Measurements from ENCODE around the gene BRMS1L. TPM values are rescaled to one million over a fixed set of nuclear protein-coding genes. Genes with fewer than 3 reads are reported as not detected.

Gene BRMS1L
- total and polyA plus RNA-seq, 10 of the 15 experiments (the other 5 are each of a cell fraction or from before 2014, with no cell fraction given) = 5.3 to 26.7 (median 8.3) TPM

- TF ChIP-seq MTA3 (IDR thresholded peaks at IDR 0.05; ENCODE audit: borderline replicate concordance, low read length) (no peak), ATF7 (IDR thresholded peaks at IDR 0.05; ENCODE audit: low read depth) (no peak)
Measured at GRCh38 chr14:35895256-35895655, 69.1 kb downstream of the BRMS1L start (continued).

DNA sequence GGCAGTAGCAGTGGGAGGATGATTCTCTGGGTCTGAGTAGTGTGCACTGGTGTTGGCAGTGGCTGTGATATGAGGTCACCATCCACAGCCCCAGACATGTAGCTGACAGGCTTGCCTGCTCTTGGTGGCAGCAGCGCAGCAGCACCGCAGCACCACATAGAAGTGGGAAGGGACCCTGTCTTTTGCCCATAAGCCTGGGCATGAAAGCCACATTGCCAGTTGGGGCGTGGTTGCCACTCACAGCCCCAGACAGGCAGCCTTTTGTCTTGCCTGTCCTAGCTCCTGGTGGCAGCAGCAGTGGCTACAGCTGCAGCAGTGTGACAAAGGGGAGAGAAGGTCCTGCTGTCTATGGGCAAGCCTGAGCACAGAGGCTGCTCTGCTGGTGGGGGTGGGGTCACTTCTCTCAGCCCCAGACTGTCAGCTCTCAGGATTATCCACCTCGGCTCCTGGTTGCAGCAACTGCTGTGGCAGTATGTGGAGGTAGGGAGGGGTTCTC, 71.5 kb downstream of the BRMS1L start:
- H3K4me3 ChIP-seq = no peak overlapping the region
- H3K4me2 ChIP-seq (ENCODE audit: control insufficient read depth, insufficient read depth) = no peak overlapping the region
- in situ Hi-C loops (cut with MboI) (no loop called here), intact Hi-C loops (cut with micrococcal nuclease; ENCODE audit: unreplicated experiment) (no loop called here)
- DNase-seq (ENCODE audit: low read depth, low spot score) = no peak
- no peaks in the 10 kb centered on the region for H3K36me3 ChIP-seq (ENCODE audit: control insufficient read depth in 2 of 2, insufficient read depth in 2 of 2, low read length in 1 of 2)
- WGBS (ENCODE audit: insufficient coverage, insufficient replicate concordance, low lambda C conversion rate, missing lambda C conversion rate) = 61% methylated on average over 4 of the region's 4 CpGs
- no peaks in the 10 kb centered on the region for H3K4me1 ChIP-seq (ENCODE audit: control insufficient read depth, insufficient read depth, low read length)
- H3K27ac ChIP-seq (ENCODE audit: control insufficient read depth, insufficient read depth) = no peak overlapping the region
- ChIA-PET POLR2A (no interaction called here), SMC1A (ENCODE audit: uncharacterized antibody, unreplicated experiment) (no interaction called here), RAD21 (ENCODE audit: unreplicated experiment) (no interaction called here), CTCF (interaction anchor here (1.4 kb wide), 1 partner anchor 18 kb away, joined by 4 read pairs; no protein-coding TSS in a partner anchor)
- ATAC-seq = no peak; the same call in 2 of the 3 replicates
- no TSS peak for BruUV-seq (replicated peaks)
- no peaks in the 10 kb centered on the region for H4K20me1 ChIP-seq (ENCODE audit: control insufficient read depth, insufficient read depth)
- no peak overlapping the region for H3K9ac ChIP-seq (ENCODE audit: control insufficient read depth, insufficient read depth, low read length)
- no peaks in the 10 kb centered on the region; the same call in 2 of the 3 replicates for H3K9me3 ChIP-seq (replicated peaks; ENCODE audit: control insufficient read depth, insufficient read depth, low read length)
- H3K27me3 ChIP-seq (replicated peaks in 1 of 2; ENCODE audit: control insufficient read depth in 2 of 2, insufficient read depth in 2 of 2, low read length in 1 of 2) = no peaks in the 10 kb centered on the region
- H3K79me2 ChIP-seq (ENCODE audit: control insufficient read depth, insufficient read depth, low read length) = no peaks in the 10 kb centered on the region
- FAIRE-seq = no peak
- H2AFZ ChIP-seq (ENCODE audit: control insufficient read depth, low read depth, low read length) = no peak overlapping the region
- TF ChIP-seq, protein P1, sequence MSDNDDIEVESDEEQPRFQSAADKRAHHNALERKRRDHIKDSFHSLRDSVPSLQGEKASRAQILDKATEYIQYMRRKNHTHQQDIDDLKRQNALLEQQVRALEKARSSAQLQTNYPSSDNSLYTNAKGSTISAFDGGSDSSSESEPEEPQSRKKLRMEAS (IDR thresholded peaks at IDR 0.05; ENCODE audit: low read depth, low read length) = no peak
- no peak for TF ChIP-seq SREBF2 (IDR thresholded peaks at IDR 0.05; ENCODE audit: low read length)
- TF ChIP-seq, protein P2, sequence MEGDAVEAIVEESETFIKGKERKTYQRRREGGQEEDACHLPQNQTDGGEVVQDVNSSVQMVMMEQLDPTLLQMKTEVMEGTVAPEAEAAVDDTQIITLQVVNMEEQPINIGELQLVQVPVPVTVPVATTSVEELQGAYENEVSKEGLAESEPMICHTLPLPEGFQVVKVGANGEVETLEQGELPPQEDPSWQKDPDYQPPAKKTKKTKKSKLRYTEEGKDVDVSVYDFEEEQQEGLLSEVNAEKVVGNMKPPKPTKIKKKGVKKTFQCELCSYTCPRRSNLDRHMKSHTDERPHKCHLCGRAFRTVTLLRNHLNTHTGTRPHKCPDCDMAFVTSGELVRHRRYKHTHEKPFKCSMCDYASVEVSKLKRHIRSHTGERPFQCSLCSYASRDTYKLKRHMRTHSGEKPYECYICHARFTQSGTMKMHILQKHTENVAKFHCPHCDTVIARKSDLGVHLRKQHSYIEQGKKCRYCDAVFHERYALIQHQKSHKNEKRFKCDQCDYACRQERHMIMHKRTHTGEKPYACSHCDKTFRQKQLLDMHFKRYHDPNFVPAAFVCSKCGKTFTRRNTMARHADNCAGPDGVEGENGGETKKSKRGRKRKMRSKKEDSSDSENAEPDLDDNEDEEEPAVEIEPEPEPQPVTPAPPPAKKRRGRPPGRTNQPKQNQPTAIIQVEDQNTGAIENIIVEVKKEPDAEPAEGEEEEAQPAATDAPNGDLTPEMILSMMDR (IDR thresholded peaks at IDR 0.05 in 2 of 3, conservative IDR thresholded peaks at IDR 0.05 in 1 of 3; ENCODE audit: control insufficient read depth in 2 of 3, extremely low read depth in 1 of 3, insufficient read depth in 1 of 3, low read depth in 3 of 3, low read length in 3 of 3) = no peak
- TF ChIP-seq IRF4 (IDR thresholded peaks at IDR 0.05; ENCODE audit: low read depth, low read length) = no peak
- TF ChIP-seq BRCA1 (IDR thresholded peaks at IDR 0.05; ENCODE audit: low read depth, low read length) = no peak
- no peak for TF ChIP-seq STAT3 (IDR thresholded peaks at IDR 0.05; ENCODE audit: low read depth, low read length)
- no peak for TF ChIP-seq E2F8 (IDR thresholded peaks at IDR 0.05; ENCODE audit: low read depth, partially characterized antibody)
- TF ChIP-seq JUNB (IDR thresholded peaks at IDR 0.05) = no peak
- TF ChIP-seq RB1 (IDR thresholded peaks at IDR 0.05; ENCODE audit: borderline replicate concordance) = no peak
- TF ChIP-seq BCL3 (IDR thresholded peaks at IDR 0.05; ENCODE audit: borderline replicate concordance, insufficient read depth, low read depth, low read length, poor library complexity, severe bottlenecking) = no peak
- TF ChIP-seq NFXL1 (IDR thresholded peaks at IDR 0.05; ENCODE audit: borderline replicate concordance) = no peak
- TF ChIP-seq TBL1XR1 (IDR thresholded peaks at IDR 0.05; ENCODE audit: low read depth, low read length) = no peak
- TF ChIP-seq RAD21 (IDR thresholded peaks at IDR 0.05; ENCODE audit: insufficient read depth, low read depth, low read length) = no peak
